Right lobe of liver (tissue), 4 donors: ENCODE measurements around the gene LIG1.

Experiments
- POLR2A ChIP-seq: fragments of 450-650 bp; IDR thresholded peaks from one replicate; pipeline ENCODE4 v1.6.1; 2017; ENCODE audit warnings: antibody characterized with exemption, mild to moderate bottlenecking
- TF ChIP-seq, protein P1 (sequence below), 4 donors: fragments of 200-600 bp in 3 of 4; fragments of 450-650 bp in 1 of 4; IDR thresholded peaks; one replicate each; pipeline versions ENCODE4 v1.5.1 to v1.8.0; 2016 to 2022; ENCODE audit warnings: antibody characterized with exemption in 4 of 4, mild to moderate bottlenecking in 2 of 4
- donor health status: DM: no; HTN: no; CAD: no.
- donor health status: DM: no; HTN: no; CAD: no.
- donor health status: DM: no; HTN: yes; CAD: no.

DNA sequence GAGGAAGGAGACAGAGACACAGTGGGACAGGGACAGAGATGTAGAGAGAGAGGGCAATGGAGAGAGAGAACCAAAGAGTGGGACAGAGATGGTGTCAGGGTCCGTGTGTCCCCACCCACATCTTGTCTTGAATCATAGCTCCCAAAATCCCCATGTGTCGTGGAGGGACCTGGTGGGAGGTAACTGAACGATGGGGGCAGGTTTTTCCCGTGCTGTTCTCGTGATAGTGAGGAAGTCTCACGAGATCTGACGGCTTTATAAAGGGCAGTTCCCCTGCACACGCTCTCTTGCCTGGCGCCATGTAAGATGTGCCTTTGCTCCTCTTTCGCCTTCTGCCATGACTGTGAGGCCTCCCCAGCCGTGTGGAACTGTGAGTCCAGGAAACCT lies 52.0 kb downstream of the LIG1 start:
- TF ChIP-seq, protein P1, sequence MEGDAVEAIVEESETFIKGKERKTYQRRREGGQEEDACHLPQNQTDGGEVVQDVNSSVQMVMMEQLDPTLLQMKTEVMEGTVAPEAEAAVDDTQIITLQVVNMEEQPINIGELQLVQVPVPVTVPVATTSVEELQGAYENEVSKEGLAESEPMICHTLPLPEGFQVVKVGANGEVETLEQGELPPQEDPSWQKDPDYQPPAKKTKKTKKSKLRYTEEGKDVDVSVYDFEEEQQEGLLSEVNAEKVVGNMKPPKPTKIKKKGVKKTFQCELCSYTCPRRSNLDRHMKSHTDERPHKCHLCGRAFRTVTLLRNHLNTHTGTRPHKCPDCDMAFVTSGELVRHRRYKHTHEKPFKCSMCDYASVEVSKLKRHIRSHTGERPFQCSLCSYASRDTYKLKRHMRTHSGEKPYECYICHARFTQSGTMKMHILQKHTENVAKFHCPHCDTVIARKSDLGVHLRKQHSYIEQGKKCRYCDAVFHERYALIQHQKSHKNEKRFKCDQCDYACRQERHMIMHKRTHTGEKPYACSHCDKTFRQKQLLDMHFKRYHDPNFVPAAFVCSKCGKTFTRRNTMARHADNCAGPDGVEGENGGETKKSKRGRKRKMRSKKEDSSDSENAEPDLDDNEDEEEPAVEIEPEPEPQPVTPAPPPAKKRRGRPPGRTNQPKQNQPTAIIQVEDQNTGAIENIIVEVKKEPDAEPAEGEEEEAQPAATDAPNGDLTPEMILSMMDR (IDR thresholded peaks at IDR 0.05), result no peak
- TF ChIP-seq POLR2A, result no peak
